ENCODE measurements around the gene UNKL.

DNA sequence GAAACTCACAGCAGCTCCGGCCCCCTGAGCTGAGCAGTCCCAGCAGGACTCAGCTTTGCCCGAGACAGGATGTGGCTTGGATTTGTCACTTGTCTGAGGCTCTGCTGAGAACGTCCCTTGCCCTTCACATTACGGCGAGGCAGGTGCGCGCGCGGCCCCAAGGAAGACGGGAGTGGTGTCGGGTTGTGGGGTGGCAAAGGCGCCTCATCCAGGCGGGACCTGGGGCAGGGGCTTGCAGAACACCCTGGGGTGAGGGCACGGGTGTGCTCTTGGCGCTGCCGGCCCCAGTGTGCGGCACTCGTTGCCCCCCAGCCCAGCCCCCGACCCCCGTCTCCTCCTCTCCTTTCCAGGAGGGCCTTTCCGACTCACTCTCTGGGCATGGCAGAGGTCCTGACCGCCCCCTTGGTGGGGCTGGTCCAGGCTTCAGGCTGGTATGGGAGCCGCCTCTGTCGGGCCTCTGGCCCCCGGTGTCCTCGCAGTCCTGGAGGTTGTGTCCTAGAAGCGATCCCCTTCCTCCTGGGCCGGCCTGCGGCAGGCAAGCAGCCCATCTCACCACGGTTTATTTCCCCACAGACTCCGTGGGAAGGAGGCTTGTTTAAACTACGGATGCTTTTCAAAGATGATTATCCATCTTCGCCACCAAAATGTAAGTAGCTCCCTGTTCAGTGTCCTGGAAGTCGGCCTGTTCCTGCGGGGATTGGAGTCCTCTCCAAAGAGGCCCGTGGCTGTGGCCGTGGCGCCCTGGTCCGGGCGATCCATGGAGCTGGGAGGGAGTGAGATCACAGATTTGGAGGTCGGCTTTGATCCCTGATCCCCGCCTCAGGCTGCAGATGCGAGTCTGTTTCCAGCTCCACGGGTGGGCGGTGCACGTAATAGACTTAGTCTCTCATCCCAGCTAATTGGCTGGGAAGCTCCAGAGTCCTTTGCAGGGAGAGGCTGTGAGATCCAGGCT, 99.1 kb downstream of the UNKL start:
- TF ChIP-seq, protein P1, sequence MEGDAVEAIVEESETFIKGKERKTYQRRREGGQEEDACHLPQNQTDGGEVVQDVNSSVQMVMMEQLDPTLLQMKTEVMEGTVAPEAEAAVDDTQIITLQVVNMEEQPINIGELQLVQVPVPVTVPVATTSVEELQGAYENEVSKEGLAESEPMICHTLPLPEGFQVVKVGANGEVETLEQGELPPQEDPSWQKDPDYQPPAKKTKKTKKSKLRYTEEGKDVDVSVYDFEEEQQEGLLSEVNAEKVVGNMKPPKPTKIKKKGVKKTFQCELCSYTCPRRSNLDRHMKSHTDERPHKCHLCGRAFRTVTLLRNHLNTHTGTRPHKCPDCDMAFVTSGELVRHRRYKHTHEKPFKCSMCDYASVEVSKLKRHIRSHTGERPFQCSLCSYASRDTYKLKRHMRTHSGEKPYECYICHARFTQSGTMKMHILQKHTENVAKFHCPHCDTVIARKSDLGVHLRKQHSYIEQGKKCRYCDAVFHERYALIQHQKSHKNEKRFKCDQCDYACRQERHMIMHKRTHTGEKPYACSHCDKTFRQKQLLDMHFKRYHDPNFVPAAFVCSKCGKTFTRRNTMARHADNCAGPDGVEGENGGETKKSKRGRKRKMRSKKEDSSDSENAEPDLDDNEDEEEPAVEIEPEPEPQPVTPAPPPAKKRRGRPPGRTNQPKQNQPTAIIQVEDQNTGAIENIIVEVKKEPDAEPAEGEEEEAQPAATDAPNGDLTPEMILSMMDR (IDR thresholded peaks at IDR 0.05; ENCODE audit: low read depth, low read length): no peak
- TF ChIP-seq POLR2A (IDR thresholded peaks at IDR 0.05; ENCODE audit: extremely low read depth, insufficient read length): no peak

All from NB4 (cell line).